BE2C (cell line): ENCODE data around the gene HEY2.

Experiments
- DNase-seq: peaks from one replicate; pipeline ENCODE4 v3.0.0-alpha.2; 2020
- H3K27me3 ChIP-seq: fragments of 250-450 bp; sonication (Bioruptor Pico); 2 replicates; pipeline ENCODE4 v1.5.1; 2020; ENCODE audit warnings: mild to moderate bottlenecking
- H3K36me3 ChIP-seq: fragments of 250-450 bp; sonication (Bioruptor Pico); 2 replicates; pipeline ENCODE4 v1.5.1; 2020; ENCODE audit warnings: mild to moderate bottlenecking
- H3K4me1 ChIP-seq: fragments of 250-450 bp; sonication (Bioruptor Pico); 2 replicates; pipeline ENCODE4 v1.5.1; 2020
- H3K4me3 ChIP-seq: 2 replicates; pipeline ENCODE4 v1.5.1; 2011; ENCODE audit warnings: low read depth, low read length
- H3K9me3 ChIP-seq: fragments of 250-450 bp; sonication (Bioruptor Pico); 2 replicates; pipeline ENCODE4 v1.5.1; 2020
- TF ChIP-seq, protein P1 (sequence below): IDR thresholded peaks from 2 replicates; pipeline ENCODE4 v1.5.1; 2012; ENCODE audit warnings: mild to moderate bottlenecking, low read depth, low read length

The HEY2 gene

DNA sequence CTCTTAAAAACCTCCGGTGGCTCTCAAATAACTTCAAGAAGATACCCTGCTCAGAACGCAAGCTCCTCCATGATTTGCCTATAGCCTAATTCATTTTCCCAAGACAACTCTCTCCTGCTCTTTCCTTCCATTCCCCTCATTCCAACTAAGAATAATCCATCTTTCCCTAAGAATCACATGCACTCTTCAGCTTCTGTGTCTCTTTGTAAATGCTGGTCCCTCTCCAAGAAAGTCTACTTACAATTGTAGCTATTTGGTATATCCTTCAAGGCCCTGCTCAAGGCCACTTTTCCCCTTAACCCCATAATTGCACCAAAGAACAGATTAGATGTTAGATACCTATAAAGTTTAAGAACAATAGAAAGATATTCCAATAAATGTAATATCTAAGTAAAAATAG lies 7.4 kb upstream of the HEY2 start:
- no peaks in the 10 kb centered on the region for H3K9me3 ChIP-seq
- TF ChIP-seq, protein P1, sequence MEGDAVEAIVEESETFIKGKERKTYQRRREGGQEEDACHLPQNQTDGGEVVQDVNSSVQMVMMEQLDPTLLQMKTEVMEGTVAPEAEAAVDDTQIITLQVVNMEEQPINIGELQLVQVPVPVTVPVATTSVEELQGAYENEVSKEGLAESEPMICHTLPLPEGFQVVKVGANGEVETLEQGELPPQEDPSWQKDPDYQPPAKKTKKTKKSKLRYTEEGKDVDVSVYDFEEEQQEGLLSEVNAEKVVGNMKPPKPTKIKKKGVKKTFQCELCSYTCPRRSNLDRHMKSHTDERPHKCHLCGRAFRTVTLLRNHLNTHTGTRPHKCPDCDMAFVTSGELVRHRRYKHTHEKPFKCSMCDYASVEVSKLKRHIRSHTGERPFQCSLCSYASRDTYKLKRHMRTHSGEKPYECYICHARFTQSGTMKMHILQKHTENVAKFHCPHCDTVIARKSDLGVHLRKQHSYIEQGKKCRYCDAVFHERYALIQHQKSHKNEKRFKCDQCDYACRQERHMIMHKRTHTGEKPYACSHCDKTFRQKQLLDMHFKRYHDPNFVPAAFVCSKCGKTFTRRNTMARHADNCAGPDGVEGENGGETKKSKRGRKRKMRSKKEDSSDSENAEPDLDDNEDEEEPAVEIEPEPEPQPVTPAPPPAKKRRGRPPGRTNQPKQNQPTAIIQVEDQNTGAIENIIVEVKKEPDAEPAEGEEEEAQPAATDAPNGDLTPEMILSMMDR = no peak
- no peaks in the 10 kb centered on the region; the same call in 1 of the 2 replicates for H3K4me1 ChIP-seq
- H3K27me3 ChIP-seq = peaks cover 76% of the 10 kb centered on the region
- H3K4me3 ChIP-seq = no peak overlapping the region
- DNase-seq = no peak
- H3K36me3 ChIP-seq = no peaks in the 10 kb centered on the region

DNA sequence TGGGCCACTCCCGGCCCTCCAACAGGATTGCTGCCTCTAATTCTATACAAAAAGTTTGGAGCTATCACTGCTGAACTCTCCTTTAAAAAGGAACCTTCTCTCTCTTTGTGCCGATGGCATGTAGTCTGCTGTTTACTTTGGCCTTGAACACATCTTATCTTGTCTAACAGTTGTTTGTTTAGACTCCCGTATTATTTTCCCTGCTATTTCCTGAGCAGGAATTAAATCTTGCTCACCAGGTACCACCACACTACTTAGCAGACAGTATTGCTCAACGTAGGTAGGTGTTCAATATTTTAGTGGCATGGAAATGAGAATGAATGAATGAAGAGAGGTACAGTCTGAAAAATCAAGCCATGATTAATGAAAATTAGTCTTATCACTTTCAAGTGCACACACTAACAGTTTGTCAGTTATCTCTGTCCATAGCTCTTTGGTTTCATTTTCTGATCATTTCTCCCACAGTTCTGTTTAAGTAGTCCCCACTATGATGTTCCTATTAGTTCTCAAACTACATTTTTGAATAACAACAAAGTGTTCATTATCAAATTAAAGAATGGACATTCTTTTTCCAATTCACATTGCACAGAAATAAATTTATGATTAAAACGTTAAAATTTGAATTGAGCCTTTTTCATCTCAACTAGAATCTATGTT lies 6.8 kb upstream of the HEY2 start:
- TF ChIP-seq, protein P1 = no peak
- Histone ChIP-seq H3K4me3 (no peak overlapping the region), H3K27me3 (peaks cover 78% of the 10 kb centered on the region), H3K4me1 (no peaks in the 10 kb centered on the region; the same call in 1 of the 2 replicates), H3K36me3 (no peaks in the 10 kb centered on the region), H3K9me3 (no peaks in the 10 kb centered on the region)
- no peak for DNase-seq

DNA sequence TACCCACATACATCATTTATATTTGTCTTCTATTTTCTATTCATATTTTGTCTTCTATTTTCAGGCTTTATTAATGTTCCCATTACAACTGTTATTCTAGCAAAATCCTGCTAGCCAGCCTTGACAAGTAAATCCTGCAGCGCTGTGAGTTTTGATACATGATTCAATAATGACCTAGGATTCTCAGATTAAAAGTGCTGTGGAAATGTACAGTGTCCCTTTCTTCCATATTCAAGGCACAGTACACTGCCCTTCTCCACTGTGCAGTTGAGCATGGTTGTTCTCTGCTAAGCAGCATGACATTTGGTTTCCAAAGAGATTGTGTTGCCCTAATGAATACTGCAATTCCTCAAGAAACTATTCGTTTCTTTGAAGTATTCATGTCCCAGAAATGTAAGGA lies 5.8 kb upstream of the HEY2 start:
- DNase-seq = no peak
- H3K27me3 ChIP-seq = peaks cover 86% of the 10 kb centered on the region
- no peaks in the 10 kb centered on the region for H3K9me3 ChIP-seq
- H3K4me1 ChIP-seq = peaks cover 6% of the 10 kb centered on the region; the same call in 1 of the 2 replicates
- no peaks in the 10 kb centered on the region for H3K36me3 ChIP-seq
- TF ChIP-seq, protein P1 = no peak
- no peak overlapping the region for H3K4me3 ChIP-seq

DNA sequence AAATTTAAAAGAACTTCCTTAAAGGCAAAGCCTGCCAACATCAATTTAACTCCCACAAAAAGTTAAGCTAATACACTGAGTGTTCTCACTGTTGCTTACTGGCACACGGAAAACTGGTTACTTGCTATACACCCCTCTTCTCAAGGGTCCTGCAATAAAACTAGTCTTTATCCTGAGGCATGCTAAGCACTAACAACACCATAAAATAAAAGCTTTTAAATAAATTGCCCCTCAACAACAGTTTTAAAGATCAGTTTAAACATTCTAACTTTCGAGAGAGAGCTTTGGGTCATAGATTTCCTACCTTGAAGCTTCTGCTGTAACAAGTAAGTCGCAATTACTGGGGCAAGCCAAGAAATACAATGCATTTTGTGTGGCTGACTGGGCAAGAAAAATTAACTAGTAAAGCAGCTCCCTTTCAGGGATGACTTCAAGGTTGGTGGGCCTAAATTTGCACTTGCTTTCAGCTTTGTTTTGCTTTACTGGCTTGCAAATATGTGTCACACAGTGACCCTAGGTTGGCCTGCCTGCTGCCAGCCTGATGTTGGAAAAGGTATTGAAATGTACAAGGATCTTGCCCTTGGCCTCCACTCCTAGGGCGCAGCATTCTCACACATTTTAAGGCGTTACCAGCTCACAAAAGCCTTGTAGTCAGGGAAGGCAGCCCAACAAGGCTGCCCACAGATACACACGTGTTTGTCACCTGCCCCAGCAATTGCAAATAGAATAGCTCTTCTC lies 4.0 kb upstream of the HEY2 start:
- no peak overlapping the region for H3K4me3 ChIP-seq
- no peaks in the 10 kb centered on the region for H3K9me3 ChIP-seq
- H3K36me3 ChIP-seq = no peaks in the 10 kb centered on the region
- no peak for DNase-seq
- peaks cover 96% of the 10 kb centered on the region for H3K27me3 ChIP-seq
- TF ChIP-seq, protein P1 = no peak
- peaks cover 6% of the 10 kb centered on the region; the same call in 1 of the 2 replicates for H3K4me1 ChIP-seq

DNA sequence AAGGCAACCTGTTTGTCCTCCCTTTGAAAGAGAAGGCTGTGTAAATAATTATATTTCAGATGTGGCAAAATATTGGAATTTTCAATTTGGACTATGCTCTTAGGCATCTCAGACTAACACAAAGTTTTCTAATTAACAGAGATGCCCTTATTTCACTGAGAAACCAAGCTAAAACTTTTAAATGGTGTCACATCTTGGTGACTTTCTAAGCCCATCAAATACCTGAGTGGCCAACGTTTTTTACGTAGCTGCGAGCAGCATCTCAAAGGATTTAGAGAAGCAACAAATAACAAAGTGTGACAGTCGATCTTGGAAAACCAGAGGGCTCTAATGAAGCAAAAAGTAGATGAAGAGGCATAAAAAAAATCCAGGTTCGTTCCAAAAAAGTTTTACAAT lies 3.4 kb upstream of the HEY2 start:
- TF ChIP-seq, protein P1 = no peak
- Histone ChIP-seq H3K27me3 (peaks cover 96% of the 10 kb centered on the region), H3K4me1 (peaks cover 6% of the 10 kb centered on the region; the same call in 1 of the 2 replicates), H3K4me3 (no peak overlapping the region), H3K9me3 (no peaks in the 10 kb centered on the region), H3K36me3 (no peaks in the 10 kb centered on the region)
- no peak for DNase-seq
